Panc1 (cell line): ENCODE data around the gene SERP2. TPM values are rescaled to one million over a fixed set of nuclear protein-coding genes. Genes with fewer than 3 reads are reported as not detected.

Experiments used
- ATAC-seq: fragments of 200-7000 bp; cut with Tn5 transposase; 2 replicates; pipeline ENCODE4 v1.9.1; 2020; ENCODE audit warnings: mild to moderate bottlenecking, moderate library complexity
- BruUV-seq: library from RNA; stranded (reverse); fragments of 400-500 nt; replicated peaks from 2 replicates; lab custom pipeline; 2021; lab: Mats Ljungman, UMichigan
- CTCF ChIA-PET: fragments of 300-600 bp; sonication (Branson Sonifier 250); formaldehyde crosslinking; loops from one replicate; lab custom pipeline; 2022; ENCODE audit warnings: antibody characterized with exemption; lab: Charles Lee
- POLR2A ChIA-PET: fragments of 300-600 bp; sonication (Branson Sonifier 250); formaldehyde crosslinking; loops from one replicate; lab custom pipeline; 2022; ENCODE audit warnings: antibody characterized with exemption; lab: Charles Lee
- DNase-seq: peaks from one replicate; pipeline ENCODE4 v3.0.0-alpha.2; 2010; ENCODE audit warnings: low read depth, low spot score
- H3K27ac ChIP-seq: 2 replicates; pipeline ENCODE4 v1.5.1; 2011; ENCODE audit warnings: mild to moderate bottlenecking, low read length, inconsistent platforms
- H3K27me3 ChIP-seq: fragments of 200-500 bp; sonication (Bioruptor generic); 2 replicates; pipeline ENCODE4 v1.6.0; 2014; ENCODE audit warnings: low read length, inconsistent platforms; ENCODE audit not compliant: control insufficient read depth, insufficient read depth
- H3K36me3 ChIP-seq: fragments of 200-500 bp; sonication (Bioruptor generic); 2 replicates; pipeline ENCODE4 v1.5.1; 2014; ENCODE audit warnings: inconsistent platforms, mild to moderate bottlenecking, low read length, moderate library complexity; ENCODE audit not compliant: control insufficient read depth, insufficient read depth
- H3K4me1 ChIP-seq: 2 replicates; pipeline ENCODE4 v1.5.1; 2011; ENCODE audit warnings: inconsistent platforms, mild to moderate bottlenecking, low read length, moderate library complexity; ENCODE audit not compliant: control insufficient read depth, insufficient read depth
- H3K4me3 ChIP-seq, 2 experiments: 2 replicates each; pipeline ENCODE4 v1.5.1; 2011 to 2012; ENCODE audit warnings: low read depth in 2 of 2, low read length in 2 of 2, mild to moderate bottlenecking in 2 of 2, inconsistent platforms in 1 of 2, moderate library complexity in 1 of 2
- H3K9me3 ChIP-seq: fragments of 200-500 bp; sonication (Bioruptor generic); 2 replicates; pipeline ENCODE4 v1.5.1; 2014; ENCODE audit warnings: low read depth, mild to moderate bottlenecking, inconsistent platforms, low read length, moderate library complexity; ENCODE audit not compliant: control insufficient read depth, insufficient read depth
- POLR2AphosphoS5 ChIP-seq: IDR thresholded peaks from 2 replicates; pipeline ENCODE4 v1.6.1; 2012; ENCODE audit warnings: mild to moderate bottlenecking, low read depth, low read length, moderate library complexity
- SIN3A ChIP-seq: IDR thresholded peaks from 2 replicates; pipeline ENCODE4 v1.6.1; 2012; ENCODE audit warnings: low read depth, mild to moderate bottlenecking, low read length, moderate library complexity, borderline replicate concordance; ENCODE audit not compliant: insufficient read depth
- TCF7L2 ChIP-seq: IDR thresholded peaks from 2 replicates; pipeline ENCODE4 v1.6.1; 2011; ENCODE audit warnings: mild to moderate bottlenecking, low read depth, low read length, inconsistent platforms
- in situ Hi-C: cut with HindIII; loops from 2 replicates; pipeline ENCODE4 v1.10.0; 2016; ENCODE audit warnings: low sequenced_read_pairs, low pct_unique_long_range_greater_than_20kb
- intact Hi-C: fragments of 100-400 bp; cut with micrococcal nuclease; formaldehyde crosslinking; loops from one replicate; pipeline ENCODE4 v1.10.0; 2022; ENCODE audit not compliant: unreplicated experiment
- total RNA-seq: library from RNA; stranded (reverse); gene quantifications from one replicate; pipeline ENCODE4 v1.2.1, GENCODE V29; 2021; ENCODE audit not compliant: unreplicated experiment
- TF ChIP-seq, protein P1 (sequence below): fragments of 450-650 bp; IDR thresholded peaks from 2 replicates; pipeline ENCODE4 v1.5.1; 2017; ENCODE audit warnings: mild to moderate bottlenecking
- TF ChIP-seq, protein P2 (sequence below), 2 experiments: IDR thresholded peaks; 2 replicates each; pipeline ENCODE4 v1.6.1; 2011 to 2012; ENCODE audit warnings: low read depth in 2 of 2, control low read depth in 1 of 2, low read length in 1 of 2, mild to moderate bottlenecking in 1 of 2, moderate library complexity in 1 of 2; ENCODE audit not compliant: insufficient read depth in 1 of 2

SERP2 gene
- total RNA-seq, 1 experiment from 2014 or later, result 0.18 TPM

DNA sequence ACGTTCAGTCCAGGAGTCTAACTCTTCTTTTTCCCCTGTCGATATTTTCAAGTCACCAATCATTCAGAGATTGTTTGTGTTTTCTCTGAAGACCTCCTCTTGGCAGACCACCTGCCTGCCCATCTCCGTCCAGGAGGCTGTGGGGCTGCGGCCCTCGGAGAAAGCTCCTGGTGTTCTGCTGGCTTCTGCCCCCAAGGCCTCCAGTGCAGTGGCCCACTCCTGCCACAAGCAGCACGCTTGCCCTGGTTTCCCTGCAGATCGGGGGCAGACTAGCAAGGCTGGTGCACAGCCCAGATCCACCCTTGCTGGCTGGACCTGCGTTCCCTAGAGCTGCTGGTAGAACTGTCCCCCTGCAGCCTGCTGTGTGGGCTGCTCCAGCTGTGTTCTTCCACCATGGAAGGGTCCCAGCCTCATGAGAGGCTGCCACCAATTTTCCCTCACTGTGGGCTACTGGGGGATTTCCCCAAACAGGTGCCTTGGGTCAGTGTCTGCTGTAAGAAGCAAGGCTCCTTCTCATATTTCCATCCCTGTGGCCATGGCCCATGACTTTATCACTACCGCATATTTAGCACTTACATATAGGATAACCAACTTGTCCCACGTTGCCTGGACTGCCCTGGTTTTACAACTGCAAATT is 43.6 kb upstream of the SERP2 start:
- Histone ChIP-seq H3K4me1 (no peaks in the 10 kb centered on the region), H3K36me3 (no peaks in the 10 kb centered on the region), H3K27me3 (no peaks in the 10 kb centered on the region), H3K27ac (no peak overlapping the region), H3K4me3 (no peak overlapping the region), H3K9me3 (no peaks in the 10 kb centered on the region)
- ATAC-seq (no peak), DNase-seq (no peak)
- TF ChIP-seq SIN3A (no peak), POLR2AphosphoS5 (no peak), TCF7L2 (no peak)
- TF ChIP-seq, protein P1, sequence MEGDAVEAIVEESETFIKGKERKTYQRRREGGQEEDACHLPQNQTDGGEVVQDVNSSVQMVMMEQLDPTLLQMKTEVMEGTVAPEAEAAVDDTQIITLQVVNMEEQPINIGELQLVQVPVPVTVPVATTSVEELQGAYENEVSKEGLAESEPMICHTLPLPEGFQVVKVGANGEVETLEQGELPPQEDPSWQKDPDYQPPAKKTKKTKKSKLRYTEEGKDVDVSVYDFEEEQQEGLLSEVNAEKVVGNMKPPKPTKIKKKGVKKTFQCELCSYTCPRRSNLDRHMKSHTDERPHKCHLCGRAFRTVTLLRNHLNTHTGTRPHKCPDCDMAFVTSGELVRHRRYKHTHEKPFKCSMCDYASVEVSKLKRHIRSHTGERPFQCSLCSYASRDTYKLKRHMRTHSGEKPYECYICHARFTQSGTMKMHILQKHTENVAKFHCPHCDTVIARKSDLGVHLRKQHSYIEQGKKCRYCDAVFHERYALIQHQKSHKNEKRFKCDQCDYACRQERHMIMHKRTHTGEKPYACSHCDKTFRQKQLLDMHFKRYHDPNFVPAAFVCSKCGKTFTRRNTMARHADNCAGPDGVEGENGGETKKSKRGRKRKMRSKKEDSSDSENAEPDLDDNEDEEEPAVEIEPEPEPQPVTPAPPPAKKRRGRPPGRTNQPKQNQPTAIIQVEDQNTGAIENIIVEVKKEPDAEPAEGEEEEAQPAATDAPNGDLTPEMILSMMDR, result no peak
- TF ChIP-seq, protein P2, sequence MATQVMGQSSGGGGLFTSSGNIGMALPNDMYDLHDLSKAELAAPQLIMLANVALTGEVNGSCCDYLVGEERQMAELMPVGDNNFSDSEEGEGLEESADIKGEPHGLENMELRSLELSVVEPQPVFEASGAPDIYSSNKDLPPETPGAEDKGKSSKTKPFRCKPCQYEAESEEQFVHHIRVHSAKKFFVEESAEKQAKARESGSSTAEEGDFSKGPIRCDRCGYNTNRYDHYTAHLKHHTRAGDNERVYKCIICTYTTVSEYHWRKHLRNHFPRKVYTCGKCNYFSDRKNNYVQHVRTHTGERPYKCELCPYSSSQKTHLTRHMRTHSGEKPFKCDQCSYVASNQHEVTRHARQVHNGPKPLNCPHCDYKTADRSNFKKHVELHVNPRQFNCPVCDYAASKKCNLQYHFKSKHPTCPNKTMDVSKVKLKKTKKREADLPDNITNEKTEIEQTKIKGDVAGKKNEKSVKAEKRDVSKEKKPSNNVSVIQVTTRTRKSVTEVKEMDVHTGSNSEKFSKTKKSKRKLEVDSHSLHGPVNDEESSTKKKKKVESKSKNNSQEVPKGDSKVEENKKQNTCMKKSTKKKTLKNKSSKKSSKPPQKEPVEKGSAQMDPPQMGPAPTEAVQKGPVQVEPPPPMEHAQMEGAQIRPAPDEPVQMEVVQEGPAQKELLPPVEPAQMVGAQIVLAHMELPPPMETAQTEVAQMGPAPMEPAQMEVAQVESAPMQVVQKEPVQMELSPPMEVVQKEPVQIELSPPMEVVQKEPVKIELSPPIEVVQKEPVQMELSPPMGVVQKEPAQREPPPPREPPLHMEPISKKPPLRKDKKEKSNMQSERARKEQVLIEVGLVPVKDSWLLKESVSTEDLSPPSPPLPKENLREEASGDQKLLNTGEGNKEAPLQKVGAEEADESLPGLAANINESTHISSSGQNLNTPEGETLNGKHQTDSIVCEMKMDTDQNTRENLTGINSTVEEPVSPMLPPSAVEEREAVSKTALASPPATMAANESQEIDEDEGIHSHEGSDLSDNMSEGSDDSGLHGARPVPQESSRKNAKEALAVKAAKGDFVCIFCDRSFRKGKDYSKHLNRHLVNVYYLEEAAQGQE (IDR thresholded peaks at IDR 0.05; ENCODE audit: insufficient read depth in 1 of 2, low read depth in 2 of 2, low read length in 1 of 2), result no peak
- ChIA-PET POLR2A (no interaction called here), CTCF (no interaction called here)
- intact Hi-C loops (no loop called here), in situ Hi-C loops (no loop called here)
- no TSS peak for BruUV-seq

DNA sequence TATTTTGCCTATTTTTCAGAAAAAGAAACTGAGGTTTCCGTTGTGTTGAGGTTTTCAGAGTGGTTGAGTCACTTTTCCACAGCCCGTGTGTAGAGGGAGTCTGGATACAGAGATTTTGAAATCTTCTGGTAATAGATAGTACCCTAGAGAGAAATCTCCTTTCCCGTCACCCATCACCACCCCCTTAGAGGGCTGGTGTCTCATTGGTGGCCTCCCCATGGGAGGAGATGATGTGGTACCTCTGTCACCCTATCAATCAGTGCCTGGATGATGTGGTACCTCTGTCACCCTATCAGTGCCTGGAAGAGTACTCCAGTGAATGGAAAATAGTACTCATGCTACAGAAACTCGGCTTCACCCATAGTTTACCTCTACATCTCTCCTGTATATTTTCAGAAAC is 42.2 kb upstream of the SERP2 start:
- BruUV-seq, result no TSS peak
- CTCF ChIA-PET, result no interaction called here
- H3K9me3 ChIP-seq, result no peaks in the 10 kb centered on the region
- H3K4me1 ChIP-seq, result no peaks in the 10 kb centered on the region
- H3K4me3 ChIP-seq, result no peak overlapping the region
- in situ Hi-C loops (no loop called here), intact Hi-C loops (no loop called here)
- H3K27ac ChIP-seq, result no peak overlapping the region
- no peaks in the 10 kb centered on the region for H3K27me3 ChIP-seq
- ATAC-seq (no peak), DNase-seq (no peak)
- POLR2A ChIA-PET, result no interaction called here
- no peaks in the 10 kb centered on the region for H3K36me3 ChIP-seq
- TF ChIP-seq TCF7L2, result no peak
- TF ChIP-seq, protein P1, result no peak
- TF ChIP-seq SIN3A, result no peak
- no peak for TF ChIP-seq POLR2AphosphoS5
- TF ChIP-seq, protein P2 (IDR thresholded peaks at IDR 0.05; ENCODE audit: insufficient read depth in 1 of 2, low read depth in 2 of 2, low read length in 1 of 2), result no peak
